T-helper 1 cell treated with Interleukin-12 subunit alpha and Interleukin-12 subunit beta and Interleukin-4 antibody, amounts not matched to agents 30 ng/mL and 1 ng/mL, for 36 hours (primary cell): ENCODE results near the gene C19orf33. TPM values are rescaled to one million over a fixed set of nuclear protein-coding genes. Genes with fewer than 3 reads are reported as not detected.
"Not testable (repeated sequence)": the region's sequence is repeated elsewhere in the genome, so short reads cannot be mapped to it uniquely, and the experiment has no call there.

Source experiments
- intact Hi-C: fragments of 100-400 bp; cut with micrococcal nuclease; formaldehyde crosslinking; loops from one replicate; pipeline ENCODE4 v1.15.1; 2024
- total RNA-seq: library from RNA; stranded (reverse); gene quantifications from 2 replicates; pipeline ENCODE4 v1.2.3, GENCODE V29; 2022

Gene C19orf33
- 0.51 and 0.86 TPM in 2 replicates for total RNA-seq

DNA sequence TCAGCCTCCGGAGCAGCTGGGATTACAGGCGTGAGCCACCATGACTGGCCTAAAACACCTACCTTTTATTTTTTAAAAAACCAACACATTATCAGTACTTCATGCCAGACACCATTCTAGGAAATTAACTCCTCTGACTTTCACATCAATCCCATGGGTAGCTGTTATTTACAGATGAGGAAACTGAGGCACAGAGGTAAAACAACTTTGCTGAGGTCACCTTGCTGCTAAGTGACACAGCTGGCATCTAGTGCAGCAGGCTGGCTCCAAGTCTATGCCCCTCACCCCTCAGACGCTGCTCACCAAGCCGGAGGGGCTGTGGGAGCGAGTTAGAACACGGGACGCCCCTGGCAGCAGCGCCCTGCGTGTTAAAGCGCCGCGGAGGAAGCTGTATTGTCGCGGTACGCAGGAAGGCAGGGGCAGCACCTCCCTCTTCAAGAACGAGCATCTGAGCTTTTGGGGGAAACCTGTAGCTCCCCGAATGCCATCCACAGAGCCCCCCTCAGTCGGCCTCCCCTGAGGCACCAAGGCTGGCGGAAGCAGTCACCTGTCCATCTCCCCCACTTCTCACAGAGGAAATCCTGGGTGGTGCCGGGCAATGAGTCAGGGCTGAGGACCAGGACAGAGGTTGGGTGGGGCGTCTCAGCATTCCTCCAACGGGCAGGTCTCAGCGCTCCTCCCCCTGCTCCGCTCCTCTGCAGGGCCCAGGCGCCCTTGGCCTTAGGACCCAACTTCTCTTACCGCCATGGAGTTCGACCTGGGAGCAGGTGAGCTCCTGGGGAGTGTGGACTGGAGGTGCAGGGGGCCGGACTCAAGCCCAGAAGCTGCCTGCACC is at the start of gene C19orf33:
Gene C19orf33, plus strand, starts transcription at position 735 of the 835 bp plus-strand sequence. Its CDS starts 11 bp downstream, at position 746.
- intact Hi-C loops = no loop called here

- intact Hi-C loops = loop anchor here (1.0 to 2.0 kb wide), 4 partner anchors 9 to 80 kb away; partner anchors contain the start of genes CATSPERG and SPINT2
These were observed 48.6 kb upstream of the C19orf33 start for GRCh38 chr19:38255383-38256014.

DNA sequence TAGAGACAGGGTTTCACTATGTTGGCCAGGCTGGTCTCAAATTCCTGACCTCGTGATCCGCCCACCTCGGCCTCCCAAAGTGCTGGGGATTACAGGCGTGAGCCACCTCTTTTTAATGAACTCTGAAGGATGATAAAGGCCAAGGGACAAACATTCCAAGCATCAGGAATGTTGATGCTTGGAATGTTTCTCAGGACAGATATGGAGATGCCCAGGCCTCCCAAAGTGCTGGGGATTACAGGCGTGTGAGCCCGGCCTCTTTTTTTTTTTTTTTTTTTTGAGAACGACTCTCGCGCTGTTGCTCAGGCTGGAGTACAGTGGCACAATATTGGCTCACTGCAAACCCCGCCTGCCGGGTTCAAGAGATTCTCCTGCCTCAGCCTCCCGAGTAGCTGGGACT is 42.1 kb upstream of the C19orf33 start:
- intact Hi-C loops = not testable (repeated sequence)

DNA sequence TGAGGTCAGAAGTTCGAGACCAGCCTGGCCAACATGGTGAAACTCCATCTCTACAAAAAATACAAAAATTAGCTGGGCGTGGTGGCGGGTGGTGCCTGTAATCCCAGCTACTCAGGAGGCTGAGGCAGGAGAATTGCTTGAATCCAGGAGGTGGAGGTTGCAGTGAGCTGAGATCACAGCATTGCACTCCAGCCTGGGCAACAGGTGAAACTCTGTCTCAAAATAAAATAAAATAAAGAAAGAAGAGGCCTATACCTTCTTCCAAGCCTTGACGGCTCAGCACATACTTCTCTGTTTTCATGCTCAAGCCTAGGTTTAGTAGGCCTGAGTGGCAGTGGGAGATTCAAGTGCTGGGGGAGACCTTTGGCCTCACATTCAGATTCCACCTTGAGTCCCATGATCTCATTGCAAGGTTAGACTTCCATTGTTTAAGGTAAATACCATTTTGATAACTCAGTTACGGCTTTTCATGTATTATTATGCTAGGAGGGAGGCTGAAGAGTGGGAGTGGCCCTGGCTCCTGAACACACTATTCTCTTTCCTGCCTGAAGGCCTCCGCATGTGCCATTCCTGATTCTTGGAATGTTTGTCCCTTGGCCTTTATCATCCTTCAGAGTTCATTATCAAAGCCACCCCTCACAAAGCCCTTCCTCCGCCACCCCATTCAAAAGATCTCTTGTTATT is 41.3 kb upstream of the C19orf33 start:
- intact Hi-C loops = no loop called here

GRCh38 chr19:38263689-38264485 is 40.2 kb upstream of the C19orf33 start:
- intact Hi-C loops = loop anchor here (1.0 to 2.0 kb wide), 7 partner anchors 8 to 110 kb away; partner anchors contain the start of genes PPP1R14A and PSMD8

- intact Hi-C loops = loop anchor here (1.0 to 2.0 kb wide), 7 partner anchors 8 to 110 kb away; partner anchors contain the start of genes PPP1R14A and PSMD8
These were observed 39.4 kb upstream of the C19orf33 start, which contains the start of gene SPINT2 for GRCh38 chr19:38264486-38265212. Gene SPINT2 (plus strand): TSS chr19:38264573. CDS start chr19:38264893, 320 bp downstream.

GRCh38 chr19:38265213-38265861 is 38.7 kb upstream of the C19orf33 start:
- intact Hi-C loops = loop anchor here (2.0 kb wide), 1 partner anchor 21 kb away; no protein-coding TSS in a partner anchor

- intact Hi-C loops = loop anchor here (2.0 kb wide), 1 partner anchor 21 kb away; no protein-coding TSS in a partner anchor
These were observed 38.1 kb upstream of the C19orf33 start for GRCh38 chr19:38265921-38266429.

DNA sequence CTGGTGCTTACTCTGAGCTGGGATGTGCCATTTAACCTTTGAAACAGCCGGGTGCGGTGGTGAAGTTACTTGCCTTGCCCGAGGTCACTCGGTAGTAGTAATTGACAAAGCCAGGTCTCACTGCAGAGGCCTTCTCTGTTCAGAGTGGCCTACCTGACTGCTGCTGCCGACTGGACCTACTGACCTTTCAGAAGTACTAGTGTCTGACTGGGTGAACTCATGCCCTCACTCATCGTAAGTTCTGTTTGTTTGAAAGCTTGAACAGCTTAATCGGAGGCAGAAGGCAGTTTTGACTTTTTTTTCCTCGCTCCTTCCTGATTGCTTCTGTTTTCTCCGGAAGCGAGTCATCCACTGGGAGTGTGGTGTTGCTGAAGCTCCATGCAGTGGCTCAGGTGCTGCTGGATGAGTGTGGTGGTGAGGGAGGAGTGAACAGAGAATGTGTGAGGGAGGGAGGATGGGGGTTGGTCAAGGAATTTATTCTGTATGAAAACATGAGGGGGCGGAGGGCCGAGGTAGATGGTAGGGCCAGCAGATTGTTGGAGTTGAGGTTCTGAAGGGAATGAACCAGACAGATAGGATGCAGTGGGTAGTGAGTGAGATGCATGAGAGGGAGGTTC is 37.0 kb upstream of the C19orf33 start:
- intact Hi-C loops = no loop called here

GRCh38 chr19:38267761-38268483 is 36.1 kb upstream of the C19orf33 start:
- intact Hi-C loops = no loop called here

GRCh38 chr19:38268539-38268938 is 35.5 kb upstream of the C19orf33 start:
- intact Hi-C loops = no loop called here

DNA sequence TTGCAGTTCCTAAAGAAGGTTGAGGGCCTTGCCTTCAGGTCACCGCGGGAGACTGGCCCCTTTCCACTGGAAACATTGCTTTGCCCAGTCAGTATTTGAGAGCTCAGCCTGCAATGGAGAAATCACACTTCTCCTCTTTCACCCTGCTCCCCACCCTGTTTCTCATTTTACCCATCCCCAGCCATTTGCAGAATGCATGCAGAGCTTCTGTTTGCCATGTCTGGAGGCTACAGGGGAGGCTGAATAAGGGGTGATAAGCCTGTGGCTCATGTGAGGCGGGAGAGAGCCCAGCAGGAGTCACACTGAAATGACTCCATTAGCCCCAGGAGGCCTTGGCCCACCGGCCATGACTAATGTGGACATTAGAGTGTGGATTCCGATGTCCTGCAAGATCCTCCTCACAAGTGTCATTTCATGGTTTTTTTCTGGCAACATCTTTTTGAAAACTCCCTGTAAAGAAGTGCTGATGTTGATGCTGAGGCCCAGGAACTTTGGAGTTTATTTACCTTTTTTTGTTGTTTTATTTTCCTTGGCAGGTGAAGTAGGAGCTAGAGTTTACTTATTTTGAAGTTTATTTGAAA is 33.4 kb upstream of the C19orf33 start:
- intact Hi-C loops = no loop called here

DNA sequence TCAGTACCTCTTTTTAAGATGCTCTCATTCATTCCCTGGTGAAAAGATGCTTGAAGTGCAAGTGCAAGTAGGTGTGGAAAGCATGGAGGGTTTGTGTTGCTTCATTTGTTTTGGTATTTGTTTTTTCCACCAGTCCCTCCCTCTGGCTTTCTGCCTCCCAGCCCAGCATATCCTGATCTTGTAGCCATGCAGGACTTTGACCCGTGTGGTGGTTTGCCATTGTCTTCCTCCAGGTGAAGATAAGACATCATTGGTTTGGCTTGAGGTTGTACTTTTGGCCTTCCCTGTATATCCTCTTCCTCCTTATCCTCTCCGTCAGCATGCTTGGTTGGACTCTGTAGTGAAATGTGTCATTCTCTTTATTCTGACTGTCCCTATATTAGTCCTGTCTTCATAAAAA is 30.6 kb upstream of the C19orf33 start:
- intact Hi-C loops = no loop called here

DNA sequence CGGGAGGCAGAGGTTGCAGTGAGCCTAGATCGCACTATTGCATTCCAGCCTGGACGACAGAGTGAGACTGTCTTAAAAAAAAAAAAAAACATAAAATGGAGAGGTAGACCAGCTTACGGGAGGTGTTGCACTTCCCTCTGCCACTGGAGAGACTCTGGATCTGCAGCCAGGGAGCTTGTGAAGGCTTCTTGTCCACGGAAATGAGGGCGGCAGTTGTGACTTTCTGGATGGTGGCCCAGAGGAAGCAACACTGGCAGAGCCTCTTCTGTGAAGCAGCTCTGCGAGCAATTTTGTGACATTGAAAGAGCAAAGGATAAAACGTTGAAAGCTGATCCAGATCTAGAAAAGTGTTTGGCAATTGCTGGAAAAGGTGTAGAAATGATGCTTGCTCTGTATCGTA is 29.3 kb upstream of the C19orf33 start:
- intact Hi-C loops = no loop called here

DNA sequence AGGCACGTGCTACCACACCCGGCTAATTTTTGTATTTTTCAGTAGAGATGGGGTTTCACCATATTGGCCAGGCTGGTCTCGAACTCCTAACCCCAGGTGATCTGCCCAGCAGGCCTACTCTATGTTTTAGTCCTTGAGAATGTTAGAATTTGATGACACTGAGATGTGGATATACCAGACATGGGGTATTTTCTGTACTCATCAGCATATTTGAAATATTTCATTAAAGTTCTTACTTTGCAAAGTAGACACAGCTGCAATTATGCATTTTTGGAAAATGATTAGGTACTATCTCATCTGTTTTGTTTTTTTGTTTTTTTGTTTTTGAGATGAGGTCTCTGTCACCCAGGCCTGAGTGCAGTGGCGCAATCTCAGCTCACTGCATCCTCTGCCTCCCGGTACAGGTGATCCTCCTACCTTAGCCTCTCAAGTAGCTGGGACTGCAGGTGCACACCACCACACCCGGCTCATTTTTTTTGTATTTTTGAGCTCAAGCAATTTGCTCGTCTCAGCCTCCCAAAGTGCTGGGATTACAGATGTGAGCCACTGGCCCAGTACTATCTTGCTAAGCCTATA is 27.0 kb upstream of the C19orf33 start:
- intact Hi-C loops = no loop called here

GRCh38 chr19:38277549-38277948 is 26.5 kb upstream of the C19orf33 start:
- intact Hi-C loops = no loop called here

DNA sequence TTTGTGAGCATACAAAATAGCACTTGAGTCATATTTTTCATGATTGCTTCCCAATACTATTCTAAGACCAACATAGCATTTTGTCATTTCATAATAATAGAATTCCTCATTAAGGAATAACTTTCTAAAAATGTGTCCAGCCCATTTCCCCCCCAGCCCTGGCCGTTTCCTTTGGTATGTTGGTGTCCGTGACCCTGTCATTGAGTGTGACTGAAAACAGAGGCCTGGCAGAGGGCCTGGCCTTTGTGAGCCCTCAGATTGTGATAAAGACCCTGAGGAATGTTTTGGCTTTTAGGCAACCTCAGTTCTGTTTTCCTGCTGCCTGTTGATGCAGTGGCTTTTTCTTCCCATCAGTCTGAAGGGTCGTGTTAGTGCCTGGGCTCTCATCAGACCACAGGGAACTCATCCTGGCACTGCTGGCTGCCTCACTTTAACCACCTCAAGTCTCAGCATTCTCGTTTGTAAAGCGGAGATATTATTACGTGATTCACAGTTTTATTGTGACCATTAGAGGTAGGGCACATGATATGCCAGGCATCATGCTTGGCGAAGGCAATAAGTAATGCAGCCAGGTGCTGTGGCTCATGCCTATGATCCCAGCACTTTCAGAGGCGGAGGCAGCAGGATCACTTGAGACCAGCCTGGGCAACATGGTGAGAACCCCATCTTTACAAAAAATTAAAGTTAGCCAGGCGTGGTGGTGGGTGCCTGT is 25.9 kb upstream of the C19orf33 start:
- intact Hi-C loops = no loop called here
